ENCODE measurements around the gene FANCI. TPM values are rescaled to one million over a fixed set of nuclear protein-coding genes. Genes with fewer than 3 reads are reported as not detected.

The FANCI gene
- total RNA-seq, 1 experiment from 2014 or later: 112 TPM

- Histone ChIP-seq H3K36me3 (ENCODE audit: control insufficient read depth in 1 of 2, insufficient read depth in 2 of 2, low read length in 2 of 2) (no peaks in the 10 kb centered on the region), H3K27me3 (ENCODE audit: insufficient read depth, low read length) (no peaks in the 10 kb centered on the region), H3K4me2 (ENCODE audit: low read length) (no peak overlapping the region), H2AFZ (ENCODE audit: low read depth, low read length, poor library complexity, severe bottlenecking) (no peak overlapping the region), H4K20me1 (ENCODE audit: insufficient read depth) (no peaks in the 10 kb centered on the region), H3K4me3 (replicated peaks in 1 of 2; ENCODE audit: low read depth in 1 of 2, low read length in 2 of 2) (no peak overlapping the region), H3K9me2 (ENCODE audit: insufficient read depth) (no peaks in the 10 kb centered on the region), H3K9ac (ENCODE audit: low read length) (no peak overlapping the region), H3K27ac (ENCODE audit: low read depth, low read length) (no peak overlapping the region), H3K4me1 (ENCODE audit: control insufficient read depth in 1 of 2, insufficient read depth in 2 of 2, low read length in 2 of 2) (peaks cover 14 to 17% of the 10 kb centered on the region in 2 experiments), H3K9me3 (ENCODE audit: control insufficient read depth in 1 of 2, insufficient read depth in 1 of 2, low read depth in 1 of 2, low read length in 2 of 2) (no peaks in the 10 kb centered on the region), H3K79me2 (ENCODE audit: insufficient read depth, low read length) (no peaks in the 10 kb centered on the region)
- DNase-seq (ENCODE audit: low read depth, low spot score): no peak
- POLR2A ChIA-PET: no interaction called here
- intact Hi-C loops (cut with micrococcal nuclease): no loop called here
- no TSS peak for BruUV-seq (replicated peaks)
- TF ChIP-seq RAD21 (IDR thresholded peaks at IDR 0.05; ENCODE audit: low read depth) (no peak), CBX3 (IDR thresholded peaks at IDR 0.05; ENCODE audit: low read depth) (no peak), SP1 (IDR thresholded peaks at IDR 0.05; ENCODE audit: low read depth) (no peak), CEBPB (IDR thresholded peaks at IDR 0.05; ENCODE audit: low read depth) (no peak), JUND (IDR thresholded peaks at IDR 0.05) (no peak)
- no peak for ATAC-seq
- RAD21 ChIA-PET (ENCODE audit: low non-redundant PET in 1 of 2, low total read pairs in 2 of 2, uncharacterized antibody in 2 of 2, unreplicated experiment in 2 of 2): no interaction called here
- CTCF ChIA-PET: no interaction called here
These were observed 42.2 kb upstream of the FANCI start for GRCh38 chr15:89201465-89202005.

GRCh38 chr15:89203705-89204273, 40.0 kb upstream of the FANCI start:
- no peaks in the 10 kb centered on the region for H3K9me2 ChIP-seq (ENCODE audit: insufficient read depth)
- ChIA-PET CTCF (no interaction called here), POLR2A (no interaction called here), RAD21 (ENCODE audit: low non-redundant PET in 1 of 2, low total read pairs in 2 of 2, uncharacterized antibody in 2 of 2, unreplicated experiment in 2 of 2) (no interaction called here)
- ATAC-seq (no peak), DNase-seq (ENCODE audit: low read depth, low spot score) (no peak)
- H4K20me1 ChIP-seq (ENCODE audit: insufficient read depth): no peaks in the 10 kb centered on the region
- no TSS peak for BruUV-seq (replicated peaks)
- no peaks in the 10 kb centered on the region for H3K27me3 ChIP-seq (ENCODE audit: insufficient read depth, low read length)
- intact Hi-C loops (cut with micrococcal nuclease): no loop called here
- no peak overlapping the region for H3K4me2 ChIP-seq (ENCODE audit: low read length)
- peaks cover 0 to 7% of the 10 kb centered on the region in 2 experiments; a peak in 2 of 4 replicates for H3K4me1 ChIP-seq (ENCODE audit: control insufficient read depth in 1 of 2, insufficient read depth in 2 of 2, low read length in 2 of 2)
- TF ChIP-seq EZH2 (IDR thresholded peaks at IDR 0.05) (no peak), ZNF274 (IDR thresholded peaks at IDR 0.05; ENCODE audit: low read depth, low read length) (no peak), YY1 (IDR thresholded peaks at IDR 0.05; ENCODE audit: extremely low read depth, insufficient replicate concordance, low read depth, low read length) (no peak), CEBPB (IDR thresholded peaks at IDR 0.05; ENCODE audit: low read depth) (no peak), CBX3 (IDR thresholded peaks at IDR 0.05; ENCODE audit: low read depth) (no peak), ZFX (IDR thresholded peaks at IDR 0.05) (no peak), POLR2A (IDR thresholded peaks at IDR 0.05; ENCODE audit: borderline replicate concordance, extremely low read depth, insufficient read depth, insufficient read length) (no peak), RAD21 (IDR thresholded peaks at IDR 0.05; ENCODE audit: low read depth) (no peak), POLR2AphosphoS5 (IDR thresholded peaks at IDR 0.05; ENCODE audit: low read depth, low read length) (no peak), CTCF (IDR thresholded peaks at IDR 0.05 in 2 of 3, conservative IDR thresholded peaks at IDR 0.05 in 1 of 3; ENCODE audit: borderline replicate concordance in 1 of 3, insufficient read depth in 1 of 3, low read depth in 2 of 3, low read length in 2 of 3) (no peak), SRF (IDR thresholded peaks at IDR 0.05; ENCODE audit: low read depth) (no peak)
- TF ChIP-seq, protein P1, sequence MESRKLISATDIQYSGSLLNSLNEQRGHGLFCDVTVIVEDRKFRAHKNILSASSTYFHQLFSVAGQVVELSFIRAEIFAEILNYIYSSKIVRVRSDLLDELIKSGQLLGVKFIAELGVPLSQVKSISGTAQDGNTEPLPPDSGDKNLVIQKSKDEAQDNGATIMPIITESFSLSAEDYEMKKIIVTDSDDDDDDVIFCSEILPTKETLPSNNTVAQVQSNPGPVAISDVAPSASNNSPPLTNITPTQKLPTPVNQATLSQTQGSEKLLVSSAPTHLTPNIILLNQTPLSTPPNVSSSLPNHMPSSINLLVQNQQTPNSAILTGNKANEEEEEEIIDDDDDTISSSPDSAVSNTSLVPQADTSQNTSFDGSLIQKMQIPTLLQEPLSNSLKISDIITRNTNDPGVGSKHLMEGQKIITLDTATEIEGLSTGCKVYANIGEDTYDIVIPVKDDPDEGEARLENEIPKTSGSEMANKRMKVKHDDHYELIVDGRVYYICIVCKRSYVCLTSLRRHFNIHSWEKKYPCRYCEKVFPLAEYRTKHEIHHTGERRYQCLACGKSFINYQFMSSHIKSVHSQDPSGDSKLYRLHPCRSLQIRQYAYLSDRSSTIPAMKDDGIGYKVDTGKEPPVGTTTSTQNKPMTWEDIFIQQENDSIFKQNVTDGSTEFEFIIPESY (IDR thresholded peaks at IDR 0.05; ENCODE audit: extremely low read depth, insufficient replicate concordance, low read length): no peak
- no peak overlapping the region for H3K4me3 ChIP-seq (replicated peaks in 1 of 2; ENCODE audit: low read depth in 1 of 2, low read length in 2 of 2)
- H3K9ac ChIP-seq (ENCODE audit: low read length): no peak overlapping the region
- H2AFZ ChIP-seq (ENCODE audit: low read depth, low read length, poor library complexity, severe bottlenecking): no peak overlapping the region
- H3K36me3 ChIP-seq (ENCODE audit: control insufficient read depth in 1 of 2, insufficient read depth in 2 of 2, low read length in 2 of 2): no peaks in the 10 kb centered on the region
- H3K27ac ChIP-seq (ENCODE audit: low read depth, low read length): no peak overlapping the region
- H3K79me2 ChIP-seq (ENCODE audit: insufficient read depth, low read length): no peaks in the 10 kb centered on the region
- H3K9me3 ChIP-seq (ENCODE audit: control insufficient read depth in 1 of 2, insufficient read depth in 1 of 2, low read depth in 1 of 2, low read length in 2 of 2): no peaks in the 10 kb centered on the region
